Neural cell (in vitro differentiated cells): ENCODE data around the gene DCAF8.

Source experiments
- EP300 ChIP-seq: fragments of 450-650 bp; conservative IDR thresholded peaks from 2 replicates; pipeline ENCODE4 v1.6.1; 2014; ENCODE audit warnings: antibody characterized with exemption, mild to moderate bottlenecking, moderate library complexity; ENCODE audit not compliant: poor library complexity, severe bottlenecking
- EZH2 ChIP-seq: fragments of 200-600, 300-800 bp; shearing (Covaris generic), sonication (generic); IDR thresholded peaks from 2 replicates; pipeline ENCODE4 v1.6.1; 2014; ENCODE audit warnings: antibody characterized with exemption, low read length, borderline replicate concordance, mild to moderate bottlenecking; ENCODE audit not compliant: insufficient read depth, poor library complexity, severe bottlenecking
- MXI1 ChIP-seq: fragments of 450-650 bp; conservative IDR thresholded peaks from 2 replicates; pipeline ENCODE4 v1.6.1; 2014; ENCODE audit warnings: antibody characterized with exemption, mild to moderate bottlenecking; ENCODE audit not compliant: poor library complexity, severe bottlenecking
- POLR2AphosphoS5 ChIP-seq: IDR thresholded peaks from 2 replicates; pipeline ENCODE4 v1.6.1; 2012
- RAD21 ChIP-seq: fragments of 450-650 bp; conservative IDR thresholded peaks from 2 replicates; pipeline ENCODE4 v1.6.1; 2014; ENCODE audit warnings: antibody characterized with exemption, mild to moderate bottlenecking, moderate library complexity
- REST ChIP-seq: IDR thresholded peaks from 2 replicates; pipeline ENCODE4 v1.6.1; 2012; ENCODE audit warnings: borderline replicate concordance
- TAF1 ChIP-seq: IDR thresholded peaks from 2 replicates; pipeline ENCODE4 v1.6.1; 2012; ENCODE audit warnings: low read depth
- TF ChIP-seq, protein P1 (sequence below): fragments of 450-650 bp; IDR thresholded peaks from 2 replicates; pipeline ENCODE4 v1.5.1; 2014; ENCODE audit warnings: antibody characterized with exemption, mild to moderate bottlenecking, moderate library complexity; ENCODE audit not compliant: poor library complexity, severe bottlenecking

DNA sequence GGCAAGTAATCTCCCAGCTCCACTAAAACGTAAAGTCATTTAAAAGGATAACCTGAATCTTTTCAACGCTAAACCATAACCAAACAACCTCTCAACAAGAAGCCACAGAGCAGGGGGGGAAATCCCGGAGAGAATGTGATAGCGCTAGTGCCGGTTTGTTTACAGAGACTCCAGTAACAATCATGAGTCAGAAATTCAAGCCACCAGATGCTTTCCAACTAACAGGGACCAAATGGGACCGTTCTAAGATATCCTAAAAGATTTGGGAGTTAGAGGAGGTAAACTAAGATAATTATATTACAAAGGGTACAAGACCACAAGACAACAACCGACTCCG lies 825 bp downstream of the DCAF8 start:
- TF ChIP-seq EP300 (no peak), MXI1 (no peak), TAF1 (no peak), EZH2 (no peak), REST (no peak), POLR2AphosphoS5 (no peak), RAD21 (no peak)
- TF ChIP-seq, protein P1, sequence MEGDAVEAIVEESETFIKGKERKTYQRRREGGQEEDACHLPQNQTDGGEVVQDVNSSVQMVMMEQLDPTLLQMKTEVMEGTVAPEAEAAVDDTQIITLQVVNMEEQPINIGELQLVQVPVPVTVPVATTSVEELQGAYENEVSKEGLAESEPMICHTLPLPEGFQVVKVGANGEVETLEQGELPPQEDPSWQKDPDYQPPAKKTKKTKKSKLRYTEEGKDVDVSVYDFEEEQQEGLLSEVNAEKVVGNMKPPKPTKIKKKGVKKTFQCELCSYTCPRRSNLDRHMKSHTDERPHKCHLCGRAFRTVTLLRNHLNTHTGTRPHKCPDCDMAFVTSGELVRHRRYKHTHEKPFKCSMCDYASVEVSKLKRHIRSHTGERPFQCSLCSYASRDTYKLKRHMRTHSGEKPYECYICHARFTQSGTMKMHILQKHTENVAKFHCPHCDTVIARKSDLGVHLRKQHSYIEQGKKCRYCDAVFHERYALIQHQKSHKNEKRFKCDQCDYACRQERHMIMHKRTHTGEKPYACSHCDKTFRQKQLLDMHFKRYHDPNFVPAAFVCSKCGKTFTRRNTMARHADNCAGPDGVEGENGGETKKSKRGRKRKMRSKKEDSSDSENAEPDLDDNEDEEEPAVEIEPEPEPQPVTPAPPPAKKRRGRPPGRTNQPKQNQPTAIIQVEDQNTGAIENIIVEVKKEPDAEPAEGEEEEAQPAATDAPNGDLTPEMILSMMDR = no peak
